ENCODE data around the gene EPHA2.
"Not testable (repeated sequence)": the region's sequence is repeated elsewhere in the genome, so short reads cannot be mapped to it uniquely, and the experiment has no call there.

Gene EPHA2

GRCh38 chr1:16119504-16119903, 36.4 kb downstream of the EPHA2 start:
- no peak for DNase-seq (ENCODE audit: low read depth)

- no peak for DNase-seq (ENCODE audit: low read depth)
Measured at GRCh38 chr1:16118706-16119105, 37.2 kb downstream of the EPHA2 start.

- no peak for DNase-seq (ENCODE audit: low read depth)
Measured at GRCh38 chr1:16117936-16118335, 37.9 kb downstream of the EPHA2 start.

GRCh38 chr1:16117369-16117768, 38.5 kb downstream of the EPHA2 start:
- DNase-seq (ENCODE audit: low read depth), result no peak

- no peak for DNase-seq (ENCODE audit: low read depth)
Measured at GRCh38 chr1:16116625-16117024, 39.2 kb downstream of the EPHA2 start.

GRCh38 chr1:16116002-16116401, 39.9 kb downstream of the EPHA2 start:
- DNase-seq (ENCODE audit: low read depth), result no peak

- DNase-seq (ENCODE audit: low read depth), result no peak
Measured at GRCh38 chr1:16115468-16115983, 40.3 kb downstream of the EPHA2 start.

GRCh38 chr1:16114527-16115467, 41.1 kb downstream of the EPHA2 start:
- DNase-seq (ENCODE audit: low read depth), result no peak

- no peak for DNase-seq (ENCODE audit: low read depth)
Measured at GRCh38 chr1:16112596-16113555, 43.0 kb downstream of the EPHA2 start.

- no peak for DNase-seq (ENCODE audit: low read depth)
Measured at GRCh38 chr1:16111771-16112595, 43.9 kb downstream of the EPHA2 start.

- DNase-seq (ENCODE audit: low read depth), result no peak
Measured at GRCh38 chr1:16110884-16111283, 45.0 kb downstream of the EPHA2 start.

GRCh38 chr1:16110456-16110855, 45.4 kb downstream of the EPHA2 start:
- DNase-seq (ENCODE audit: low read depth), result no peak

GRCh38 chr1:16109571-16109970, 46.3 kb downstream of the EPHA2 start:
- DNase-seq (ENCODE audit: low read depth), result no peak

- DNase-seq (ENCODE audit: low read depth), result not testable (repeated sequence)
Measured at GRCh38 chr1:16107039-16107438, 48.8 kb downstream of the EPHA2 start.

- no peak for DNase-seq (ENCODE audit: low read depth)
Measured at GRCh38 chr1:16101623-16102022, 54.2 kb downstream of the EPHA2 start.

GRCh38 chr1:16099412-16099811, 56.5 kb downstream of the EPHA2 start:
- DNase-seq (ENCODE audit: low read depth), result no peak

GRCh38 chr1:16095447-16095846, 60.4 kb downstream of the EPHA2 start:
- DNase-seq (ENCODE audit: low read depth), result no peak

GRCh38 chr1:16094453-16095158, 61.3 kb downstream of the EPHA2 start:
- no peak for DNase-seq (ENCODE audit: low read depth)

- no peak for DNase-seq (ENCODE audit: low read depth)
Measured at GRCh38 chr1:16093611-16094010, 62.3 kb downstream of the EPHA2 start.

- DNase-seq (ENCODE audit: low read depth), result no peak
Measured at GRCh38 chr1:16092923-16093511, 62.9 kb downstream of the EPHA2 start.

Measured in activated T-helper 9 cell treated with anti-CD3 and anti-CD28 coated beads, Interleukin-2, amount 50 U/mL, for 16 hours (primary cell).